MV-4-11 (cell line): Measurements from ENCODE around the gene NANOS3.

Experiments used
- DNase-seq: peaks from one replicate; lab custom pipeline; 2025; lab: John Stamatoyannopoulos, UW

Gene NANOS3

DNA sequence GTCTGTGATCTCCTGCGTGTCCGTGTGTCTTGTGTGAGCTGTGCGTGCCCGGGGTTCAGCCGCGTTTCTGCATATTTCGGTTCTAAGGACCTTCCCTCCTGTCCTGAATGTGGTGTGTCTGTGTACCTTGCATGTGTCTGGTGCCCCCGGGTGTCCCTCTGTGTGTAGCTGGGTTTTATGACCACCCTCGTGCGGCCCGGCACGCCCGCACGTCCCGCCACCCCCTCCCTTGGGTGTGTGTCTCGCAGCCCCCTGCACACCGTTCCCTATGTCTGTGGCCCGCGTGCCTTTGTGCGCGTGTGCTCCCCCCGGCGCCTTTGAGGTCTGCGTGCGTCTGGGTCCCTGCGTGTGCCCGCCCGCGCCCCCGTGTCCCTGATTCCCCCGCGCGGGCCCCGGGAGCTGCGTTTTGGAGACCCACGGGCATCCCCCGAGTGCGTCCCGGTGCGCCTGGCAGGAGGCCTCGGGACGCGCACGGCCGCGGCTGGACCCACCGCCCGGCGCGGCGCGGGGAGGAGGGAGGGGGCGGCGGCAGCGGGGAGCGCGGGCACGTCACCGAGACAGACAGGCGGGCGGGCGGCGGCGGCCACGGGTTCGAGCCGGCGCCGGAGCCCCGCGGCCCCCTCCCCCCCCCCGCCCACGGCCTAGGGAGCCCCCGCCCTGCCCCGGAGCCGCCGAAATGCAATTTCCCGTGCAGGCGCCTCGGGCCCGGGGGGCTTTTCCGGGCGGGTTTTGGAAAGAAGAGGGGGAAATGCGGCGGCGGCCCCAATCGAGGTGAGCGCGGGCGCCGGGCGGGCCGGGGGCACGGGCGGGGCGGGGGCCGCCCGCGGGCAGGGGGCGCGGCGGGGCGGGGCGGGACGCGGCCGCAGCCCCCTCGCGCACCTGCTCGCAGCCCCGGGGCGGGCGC lies 12.0 kb upstream of the NANOS3 start:
- DNase-seq: no peak

DNA sequence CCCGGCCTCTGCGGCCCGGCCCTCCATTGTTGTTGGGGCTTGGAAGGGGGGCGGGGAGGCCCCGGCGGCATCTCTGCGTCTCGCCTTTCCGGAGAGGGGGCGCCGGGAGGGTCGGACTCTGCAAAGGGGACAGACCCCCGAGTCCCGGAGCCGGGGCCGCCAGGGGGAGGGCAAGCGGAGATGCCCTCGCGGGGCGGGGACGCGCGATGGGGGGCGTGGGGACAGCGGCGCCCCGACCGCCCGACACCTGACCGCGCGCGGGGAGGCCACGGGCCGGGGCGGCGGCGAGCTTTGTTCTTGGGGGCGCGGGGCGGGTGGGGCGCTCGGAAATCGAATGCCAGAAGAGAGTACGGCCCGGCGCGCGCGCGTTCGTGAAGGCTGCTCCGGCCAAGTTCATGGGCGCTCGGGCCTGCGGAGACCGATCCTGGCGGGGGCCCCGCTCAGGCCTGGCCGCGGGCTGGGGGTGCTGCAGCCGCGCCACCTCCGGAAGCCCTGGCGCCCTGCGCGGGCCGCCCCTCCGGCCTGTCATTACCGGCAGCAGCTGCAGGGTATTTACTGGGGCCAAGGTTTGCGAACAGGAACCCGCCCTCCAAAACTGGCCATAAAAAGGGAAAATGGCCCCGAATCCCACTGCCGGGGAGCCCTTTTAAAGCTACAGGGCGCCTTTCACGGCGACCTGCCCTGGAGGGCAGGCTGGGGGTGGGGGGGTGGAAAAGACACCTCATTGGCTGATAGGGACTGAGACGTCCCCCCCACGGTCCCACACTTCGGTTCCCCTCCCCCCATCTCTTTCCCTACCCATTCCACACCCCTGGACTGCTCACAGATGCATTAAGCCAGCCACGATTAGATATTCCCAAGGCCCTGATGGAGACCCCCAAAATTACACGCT lies 11.1 kb upstream of the NANOS3 start:
- no peak for DNase-seq

DNA sequence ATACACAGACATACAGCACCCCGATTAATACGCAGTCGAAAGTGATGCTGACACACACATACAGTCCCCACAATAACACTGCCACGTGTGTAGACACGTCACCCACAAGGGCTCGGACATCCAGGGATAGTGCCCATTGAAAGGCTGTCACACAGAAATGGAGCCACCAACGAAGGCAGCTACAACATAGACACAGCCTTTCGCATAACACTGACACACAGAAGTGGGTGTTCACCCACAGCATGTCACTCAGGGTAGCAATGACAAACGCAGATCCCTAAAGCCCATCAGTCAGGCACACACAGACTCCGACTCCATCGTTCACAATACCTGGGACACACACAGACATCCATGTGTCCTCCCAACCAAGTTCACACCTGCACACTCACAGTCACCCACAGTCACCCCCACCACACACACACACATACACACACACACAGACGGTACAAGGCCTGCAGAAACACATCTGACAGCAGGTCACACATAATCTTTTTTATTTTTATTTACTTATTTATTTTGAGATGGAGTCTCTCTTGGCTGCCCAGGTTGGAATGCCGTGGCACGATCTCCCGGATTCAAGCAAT lies 10.4 kb upstream of the NANOS3 start:
- no peak for DNase-seq

DNA sequence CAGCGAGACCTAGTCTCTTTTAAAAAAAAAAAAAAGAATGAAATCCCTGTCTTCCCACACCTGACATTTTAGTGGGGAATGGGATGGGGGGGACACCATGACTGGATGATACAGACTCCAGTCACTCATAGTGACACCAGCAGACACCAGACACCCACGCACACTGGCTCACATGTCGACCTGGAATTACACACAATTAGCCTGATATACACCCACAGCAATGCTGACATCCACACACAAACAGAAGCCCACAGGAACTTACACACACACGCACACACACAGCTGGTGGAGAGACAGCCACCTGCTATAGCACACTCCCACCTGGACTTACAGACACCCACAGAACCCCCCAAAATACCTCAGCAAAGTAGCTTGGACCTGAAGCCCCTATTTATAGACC lies 8.3 kb upstream of the NANOS3 start:
- no peak for DNase-seq

DNA sequence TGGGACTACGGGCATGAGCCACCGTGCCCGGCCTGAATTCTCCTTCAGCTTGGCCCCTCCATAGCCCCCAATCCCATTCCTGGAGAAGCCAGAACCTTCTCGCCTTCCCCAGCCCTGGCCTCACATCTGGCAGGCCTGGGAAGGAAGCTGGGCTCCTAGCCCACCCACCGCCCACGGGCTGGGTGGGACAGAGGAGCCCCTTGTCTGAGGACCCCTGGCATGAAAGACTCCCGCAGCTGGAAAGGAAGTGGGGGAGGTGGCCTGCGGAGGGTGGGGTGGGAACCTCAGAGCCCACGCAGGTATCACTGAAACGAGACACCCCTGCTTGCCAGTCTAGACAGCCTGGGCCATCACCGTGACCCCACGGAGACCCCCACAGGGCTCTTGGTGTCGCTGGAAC lies 7.7 kb upstream of the NANOS3 start:
- no peak for DNase-seq

DNA sequence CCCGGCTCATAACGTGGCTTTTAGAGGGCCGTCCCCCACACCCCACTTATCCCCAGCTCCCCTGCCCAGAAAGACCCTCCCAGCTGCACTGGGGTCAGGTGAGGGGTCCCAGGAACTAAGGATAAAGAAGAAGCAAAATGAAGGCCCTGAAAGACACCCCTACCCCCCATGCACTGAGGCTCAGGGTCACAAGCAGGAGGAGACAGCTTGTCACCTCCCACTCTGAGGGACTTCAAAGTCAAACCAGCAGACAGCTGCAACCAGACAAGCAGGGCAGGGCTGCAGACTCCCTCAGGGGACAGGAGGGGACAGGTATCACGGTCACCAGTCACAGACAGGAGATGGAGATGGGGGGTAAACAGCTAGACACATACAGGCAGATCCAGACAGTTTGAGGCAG lies 6.1 kb upstream of the NANOS3 start:
- DNase-seq: no peak

DNA sequence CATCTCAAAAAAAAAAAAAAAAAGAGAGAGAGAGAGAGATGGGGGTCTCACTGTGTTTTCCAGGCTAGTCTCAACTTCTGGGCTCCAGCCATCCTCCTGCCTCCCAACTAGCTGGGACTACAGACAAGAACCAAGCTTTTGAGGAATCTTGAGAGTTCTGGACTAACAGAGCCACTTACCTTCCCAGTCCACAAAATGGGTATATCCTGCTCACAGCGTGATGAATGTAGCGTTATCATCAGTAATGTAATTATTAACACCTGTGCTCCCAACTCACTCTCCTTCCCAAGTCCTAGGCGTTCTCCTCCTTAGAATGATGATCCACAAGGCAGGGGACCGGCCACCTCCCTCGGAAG lies 4.6 kb upstream of the NANOS3 start:
- no peak for DNase-seq

DNA sequence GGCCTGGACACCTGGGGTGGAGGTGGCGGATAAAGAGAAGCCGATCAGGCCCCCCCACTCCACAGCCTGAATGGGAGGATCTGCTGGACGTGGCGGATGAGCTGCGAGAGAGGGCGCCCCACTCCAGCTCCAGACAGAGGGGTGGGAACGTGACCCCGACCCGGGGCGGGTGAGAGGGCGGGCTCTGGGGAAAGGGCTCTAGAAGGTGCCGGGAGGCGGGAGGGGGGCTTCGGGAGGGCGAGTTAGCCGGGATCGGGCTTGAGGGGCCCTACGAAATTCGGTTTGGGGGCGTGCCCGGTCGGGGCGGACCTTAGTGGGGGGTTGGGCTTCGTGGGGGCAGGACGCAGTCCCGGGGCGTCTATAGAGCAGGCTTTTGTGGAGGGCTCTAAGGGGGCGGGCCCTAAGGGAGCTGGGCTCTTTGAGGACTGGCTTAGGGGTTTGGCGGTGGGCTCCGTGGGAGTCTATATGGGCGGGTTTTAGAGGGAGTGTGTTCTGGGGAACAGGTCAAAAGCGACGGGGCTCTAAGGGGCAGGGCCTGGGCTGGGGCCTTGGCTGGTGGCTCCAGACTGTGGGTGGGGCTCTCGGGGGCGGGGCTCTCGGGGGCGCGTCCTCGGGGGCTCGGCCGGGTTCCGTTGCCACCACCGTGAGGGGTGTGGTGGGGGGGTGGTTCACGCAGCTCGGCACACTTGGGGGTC lies 4.1 kb upstream of the NANOS3 start:
- no peak for DNase-seq

DNA sequence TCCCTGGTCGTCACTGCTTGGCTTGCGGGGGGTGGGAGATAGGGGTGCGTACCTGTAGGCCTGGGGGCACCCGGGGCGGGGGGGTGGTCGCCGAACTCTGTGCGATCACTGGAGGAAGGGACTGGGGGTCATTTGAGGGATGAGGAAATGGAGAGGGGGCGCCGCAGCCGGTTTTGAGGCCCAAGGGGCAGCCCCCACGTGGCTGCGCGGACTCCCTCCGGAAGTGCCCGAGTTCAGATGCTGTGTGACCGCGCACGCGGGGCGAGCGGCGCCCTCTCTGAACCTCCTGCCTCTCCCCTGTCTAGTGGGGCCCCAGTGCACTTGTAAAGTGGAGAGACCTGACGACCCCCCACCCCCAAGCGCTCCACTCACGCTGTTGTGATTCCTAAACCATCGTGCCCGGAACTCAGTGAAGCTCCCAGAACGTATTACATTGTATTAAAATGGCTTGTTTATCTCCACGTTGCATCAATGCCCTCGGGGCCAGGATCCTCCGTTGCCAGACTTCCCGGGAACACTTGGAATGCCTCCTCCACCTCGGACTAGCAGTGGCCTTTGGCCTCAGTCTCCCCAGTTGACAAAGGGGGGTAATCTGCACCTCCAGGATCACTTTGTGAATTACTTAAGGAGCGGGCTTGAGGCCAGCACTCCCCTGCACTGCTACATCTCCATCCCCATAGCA lies 3.0 kb upstream of the NANOS3 start:
- DNase-seq: no peak

DNA sequence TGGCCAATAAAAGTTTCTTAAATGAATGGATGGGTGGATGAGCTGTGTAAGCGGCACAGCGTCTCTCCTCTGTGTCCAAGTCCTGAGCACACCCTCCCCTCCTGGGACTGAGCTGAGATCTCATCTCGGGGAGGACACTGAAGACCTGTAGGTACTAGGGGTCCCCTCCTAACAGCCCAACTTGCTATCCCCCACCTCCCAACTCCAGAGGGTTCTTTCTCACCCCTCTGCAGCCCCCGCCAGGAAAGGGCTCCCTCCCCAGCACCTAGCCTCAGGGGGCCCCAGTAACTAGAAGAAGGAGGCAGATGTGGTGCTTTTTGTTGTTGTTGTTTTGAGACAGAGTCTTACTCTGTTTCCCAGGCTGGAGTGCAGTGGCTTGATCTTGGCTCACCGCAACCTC lies 1.1 kb upstream of the NANOS3 start:
- no peak for DNase-seq

DNA sequence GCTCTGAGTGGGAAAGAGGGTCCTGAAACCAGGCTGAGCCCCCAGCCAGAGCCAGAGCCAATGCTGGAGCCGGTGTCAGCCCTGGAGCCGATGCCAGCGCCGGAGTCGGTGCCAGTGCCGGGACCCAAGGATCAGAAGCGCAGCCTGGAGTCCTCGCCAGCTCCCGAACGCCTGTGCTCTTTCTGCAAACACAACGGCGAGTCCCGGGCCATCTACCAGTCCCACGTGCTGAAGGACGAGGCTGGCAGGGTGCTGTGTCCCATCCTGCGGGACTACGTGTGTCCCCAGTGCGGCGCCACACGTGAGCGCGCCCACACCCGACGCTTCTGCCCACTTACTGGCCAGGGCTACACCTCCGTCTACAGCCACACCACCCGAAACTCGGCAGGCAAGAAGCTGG lies 369 bp downstream of the NANOS3 start:
- DNase-seq: no peak

DNA sequence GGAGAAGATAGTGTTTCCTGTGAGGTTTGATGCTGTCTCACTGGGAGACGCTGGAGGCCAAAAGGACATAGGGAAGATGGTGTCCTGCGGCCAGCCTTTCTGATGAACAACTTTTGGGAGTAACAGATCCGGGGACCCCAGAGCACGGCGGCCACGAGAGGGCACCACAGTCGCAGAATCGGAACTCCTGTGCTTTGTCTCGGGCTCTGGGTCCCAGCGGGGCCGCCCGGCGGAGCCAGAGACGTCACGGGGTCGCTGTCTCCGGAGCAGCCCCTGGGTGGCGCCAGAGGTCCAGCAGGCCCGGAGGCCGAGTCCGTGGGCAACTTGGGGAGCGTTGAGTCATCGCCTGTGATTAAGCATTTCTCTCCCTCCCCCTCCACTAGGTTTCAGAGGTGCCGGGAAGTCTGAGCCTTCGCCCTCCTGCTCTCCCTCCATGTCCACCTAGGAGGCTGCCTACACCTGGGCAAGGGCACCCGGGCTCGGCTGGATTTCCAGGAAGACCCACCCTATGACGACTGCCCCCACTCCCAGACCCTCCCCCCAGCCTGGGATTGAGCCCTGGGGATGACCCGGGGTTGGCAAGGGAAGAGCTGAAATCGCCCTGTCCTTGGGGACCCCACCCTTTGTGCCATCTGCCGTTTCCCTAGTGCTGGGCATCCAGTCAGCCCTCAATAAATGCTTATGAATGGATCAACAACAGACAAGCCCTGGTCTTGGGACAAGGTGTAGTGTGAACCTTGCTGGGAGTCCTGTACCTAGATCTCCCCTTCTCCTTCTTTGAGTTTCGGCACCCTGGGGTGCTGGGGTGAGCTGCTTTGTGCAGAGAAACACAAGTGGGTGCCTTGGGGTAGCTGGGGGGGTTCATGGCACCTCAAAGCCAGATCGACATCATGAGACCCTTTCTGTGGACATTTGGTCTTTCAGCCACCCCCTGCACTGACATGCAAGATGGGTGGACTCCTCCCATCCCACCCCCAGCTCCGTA lies 3.4 kb downstream of the NANOS3 start:
- DNase-seq: peak; percentile 95

DNA sequence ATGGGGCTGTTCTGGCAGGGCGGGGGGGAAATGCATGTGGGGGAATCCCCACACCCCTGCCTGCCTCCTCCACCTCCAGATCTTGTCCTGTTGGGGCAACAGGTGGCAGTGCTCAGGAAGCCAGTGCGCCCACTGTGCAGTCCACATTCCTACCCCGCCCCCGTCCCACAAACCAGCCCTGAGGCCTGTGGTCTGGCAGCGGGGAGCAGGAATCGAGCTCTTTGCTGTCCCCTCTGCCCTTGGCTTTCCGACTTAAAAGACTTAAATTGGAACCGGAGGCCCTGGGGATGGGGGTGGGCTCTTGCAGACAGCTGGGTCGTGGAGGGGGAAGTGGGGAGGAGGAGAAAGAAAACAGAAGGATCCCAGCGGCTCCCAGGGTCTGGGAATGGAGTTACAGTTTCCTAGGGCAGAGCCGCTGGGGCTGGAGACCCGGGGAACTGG lies 4.3 kb downstream of the NANOS3 start:
- no peak for DNase-seq

DNA sequence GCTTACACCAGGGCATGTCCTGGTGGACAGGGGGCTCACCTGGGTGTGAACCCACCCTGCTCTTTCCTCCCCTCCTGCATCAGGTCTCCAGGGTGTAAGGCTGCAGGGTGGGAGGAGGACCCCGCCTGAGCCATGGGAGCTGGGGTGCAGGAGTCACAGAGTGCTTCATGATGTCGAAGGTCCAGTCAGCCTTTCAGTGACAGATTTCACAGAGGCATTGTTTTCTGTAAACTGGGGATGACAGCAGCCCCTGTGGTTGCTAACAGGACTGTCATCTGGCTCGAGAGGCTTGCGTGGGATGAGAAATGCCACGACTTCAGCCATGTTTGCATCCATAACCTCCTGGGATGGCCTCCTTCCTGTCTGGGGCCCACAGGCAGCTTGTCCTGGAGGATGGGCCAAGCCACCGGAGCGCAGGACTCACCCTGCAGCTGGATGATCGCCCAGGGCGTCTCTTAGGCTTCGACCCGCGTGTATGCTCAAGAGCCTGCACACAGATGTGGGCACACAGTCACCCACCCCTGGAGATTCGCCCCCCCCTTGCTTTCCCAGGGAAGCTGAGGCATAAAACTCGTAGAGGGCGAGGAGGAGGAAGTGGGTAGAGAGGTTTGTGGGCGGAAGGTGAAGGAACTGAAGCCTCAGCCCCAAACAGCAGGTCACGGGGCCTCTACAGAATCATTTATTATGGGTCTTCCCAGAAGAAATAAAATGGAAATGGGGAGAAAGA lies 4.9 kb downstream of the NANOS3 start:
- peak; percentile 47 for DNase-seq

DNA sequence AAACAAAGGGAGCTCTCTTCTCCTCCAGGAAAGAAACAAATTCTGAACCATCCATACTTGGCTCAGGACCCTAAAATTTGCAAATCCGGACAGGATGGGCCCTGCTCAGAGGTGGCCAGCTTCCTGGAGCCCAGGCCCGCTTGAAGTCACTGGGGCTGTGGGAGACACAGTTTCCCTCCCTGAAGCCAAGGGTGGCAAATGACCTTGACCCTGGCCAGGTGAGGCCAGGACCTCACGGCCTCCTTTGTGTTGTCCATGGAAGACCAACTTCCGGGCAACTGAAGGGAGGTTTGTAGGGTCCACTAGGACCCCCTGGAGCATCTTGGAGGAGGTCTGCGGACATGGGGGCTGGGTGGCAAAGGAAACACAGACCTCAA lies 5.5 kb downstream of the NANOS3 start:
- DNase-seq: no peak

DNA sequence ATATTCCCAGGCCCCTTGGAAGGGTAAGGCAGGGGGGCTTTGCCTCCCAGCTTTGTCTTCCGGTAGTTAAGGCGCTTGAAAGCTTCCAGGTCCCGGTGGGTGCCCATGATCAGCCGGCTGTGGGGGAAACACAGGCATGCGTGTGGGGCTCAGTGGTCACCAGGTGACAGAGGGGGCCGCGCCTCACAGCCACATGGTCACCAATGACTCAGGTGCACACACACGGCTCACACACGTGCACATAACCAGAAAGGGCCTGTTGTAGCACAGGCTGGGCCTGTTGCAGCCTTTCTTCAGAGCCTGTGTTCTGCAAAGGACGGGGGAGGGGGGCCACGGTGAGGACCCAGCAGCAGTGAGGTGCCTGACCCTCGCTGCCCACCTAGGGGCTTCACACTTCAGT lies 5.9 kb downstream of the NANOS3 start:
- DNase-seq: no peak

DNA sequence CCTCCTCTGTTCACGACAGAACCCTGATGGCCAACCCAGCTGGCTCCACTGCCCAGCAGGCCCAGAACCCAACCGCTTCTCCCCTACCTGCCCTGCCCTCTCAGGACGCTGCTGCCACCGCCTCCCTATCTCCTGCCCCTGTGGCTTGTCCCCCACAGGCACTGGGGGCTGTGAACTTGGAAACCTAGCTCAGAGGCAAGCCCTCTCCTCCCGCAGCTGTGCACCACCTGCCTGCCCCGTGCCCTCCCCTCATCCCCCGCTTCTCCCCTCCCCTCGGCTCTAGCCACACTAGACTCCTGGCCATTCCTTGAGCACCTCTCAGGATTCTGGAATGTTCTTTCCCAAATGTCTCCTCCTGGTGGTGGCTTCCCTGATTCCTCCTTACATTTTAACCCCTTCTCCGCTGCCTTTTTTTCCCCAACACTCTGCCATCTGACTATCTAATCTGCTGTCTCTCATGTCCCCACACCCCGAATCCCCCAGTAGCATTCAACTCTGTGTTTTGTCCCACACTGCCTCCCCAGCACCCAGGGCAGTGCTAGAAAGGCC lies 6.7 kb downstream of the NANOS3 start:
- DNase-seq: no peak

DNA sequence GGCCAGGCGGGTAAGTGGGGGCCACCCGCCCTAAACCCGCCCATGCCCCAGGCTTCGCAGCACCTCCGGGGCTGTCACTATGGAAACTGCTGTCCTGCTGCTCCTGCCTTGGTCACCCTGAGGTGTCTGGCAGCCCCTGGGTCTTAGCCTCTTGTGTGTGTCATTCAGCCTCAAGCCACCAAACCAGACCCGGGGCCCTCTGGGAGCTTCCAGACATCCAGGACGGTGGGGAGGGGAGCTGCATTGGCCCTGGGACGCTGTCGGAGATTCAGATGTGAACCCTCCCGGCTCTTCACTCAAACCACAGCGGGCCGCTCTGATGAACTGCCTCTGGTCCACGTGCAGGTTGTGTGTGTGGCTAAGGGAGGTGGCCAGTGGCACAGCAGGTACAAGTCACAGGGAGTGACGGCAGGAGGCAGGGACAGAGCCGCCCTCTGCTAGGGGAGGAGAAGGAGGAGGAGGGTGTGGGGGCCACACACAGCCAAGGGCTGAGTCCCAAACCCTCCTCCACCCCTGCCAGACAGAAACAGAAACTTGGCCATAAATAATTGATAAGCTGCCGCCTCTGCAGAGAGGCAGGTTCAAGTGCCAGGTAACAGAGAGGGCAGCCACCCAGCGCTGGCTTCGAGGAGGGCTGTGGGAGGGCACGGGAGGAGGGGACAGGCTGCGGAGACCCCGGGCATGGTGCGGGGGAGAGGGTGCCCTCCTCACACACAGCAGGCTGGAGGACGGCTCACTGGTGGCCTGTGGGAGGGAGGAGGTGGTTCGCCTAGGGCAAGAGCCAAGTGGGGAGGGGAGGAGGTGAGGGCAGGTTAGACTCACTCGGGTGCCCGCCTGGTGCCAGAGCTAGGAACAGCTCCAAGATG lies 8.0 kb downstream of the NANOS3 start:
- DNase-seq: no peak
